Panc1 (cell line): ENCODE data around the gene SRP19. TPM values are rescaled to one million over a fixed set of nuclear protein-coding genes. Genes with fewer than 3 reads are reported as not detected.

Experiments
- total RNA-seq: library from RNA; stranded (reverse); gene quantifications from one replicate; pipeline ENCODE4 v1.2.1, GENCODE V29; 2021; ENCODE audit not compliant: unreplicated experiment

Gene SRP19
- total RNA-seq, 1 experiment from 2014 or later = 55.8 TPM

Other genes with a start within 250 kb of the SRP19 start
- gene APC, start 123.4 kb upstream of the SRP19 start, total RNA-seq = 33.7 TPM
- gene REEP5, start 60.9 kb downstream of the SRP19 start, total RNA-seq = 112 TPM
- gene DCP2, start 115.5 kb downstream of the SRP19 start, total RNA-seq = 70.4 TPM